Central memory CD4-positive, alpha-beta T cell (primary cell): ENCODE data around the gene CNTN4.
"Not testable (repeated sequence)": the region's sequence is repeated elsewhere in the genome, so short reads cannot be mapped to it uniquely, and the experiment has no call there.

Source experiments
- DNase-seq: peaks from one replicate; pipeline ENCODE4 v3.0.0; 2022

Gene CNTN4

DNA sequence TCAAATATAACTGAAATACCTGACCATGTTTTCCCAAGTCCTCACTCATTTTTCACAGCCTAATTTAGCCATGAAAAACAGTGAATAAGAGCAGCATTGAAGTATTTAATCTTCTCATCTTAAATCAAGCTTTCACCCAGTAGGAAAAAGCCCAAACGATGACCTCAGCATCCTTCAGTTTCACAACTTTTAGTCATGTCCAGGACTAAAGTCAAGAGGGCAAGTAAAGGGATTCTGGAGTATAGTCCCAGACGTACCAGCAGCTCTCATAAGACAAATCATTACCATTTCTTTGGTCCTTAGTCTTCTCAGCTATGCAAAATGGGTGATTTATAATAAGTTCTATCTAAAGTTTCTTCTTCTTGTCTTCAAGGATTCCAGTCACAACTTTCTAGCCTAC is 774.2 kb downstream of the CNTN4 start:
- no peak for DNase-seq

GRCh38 chr3:2873986-2874385 is 775.3 kb downstream of the CNTN4 start:
- DNase-seq, result no peak

- no peak for DNase-seq
Observed at GRCh38 chr3:2875699-2876098, 777.0 kb downstream of the CNTN4 start.

GRCh38 chr3:2876362-2876761 is 777.7 kb downstream of the CNTN4 start:
- DNase-seq, result no peak

GRCh38 chr3:2879023-2879422 is 780.4 kb downstream of the CNTN4 start:
- DNase-seq, result no peak

DNA sequence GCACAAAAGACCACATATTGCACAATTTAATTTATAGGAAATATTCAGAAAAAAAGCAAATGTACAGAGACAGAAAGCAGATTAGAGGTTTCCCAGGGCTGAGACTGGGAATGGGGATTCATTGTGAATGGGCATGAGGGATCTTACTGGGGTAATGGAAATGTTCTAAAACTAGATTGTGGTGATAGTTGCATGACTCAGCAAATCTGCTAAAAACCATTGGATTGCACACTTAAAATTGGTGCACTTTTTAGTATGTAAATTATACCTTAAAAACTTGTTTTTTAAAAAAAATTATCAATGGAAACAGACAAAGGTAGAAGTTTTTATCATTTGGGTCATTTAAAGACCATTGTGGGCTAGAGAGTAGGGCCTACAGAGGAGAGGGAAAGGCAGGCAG is 780.9 kb downstream of the CNTN4 start:
- DNase-seq, result no peak

GRCh38 chr3:2880218-2880756 is 781.6 kb downstream of the CNTN4 start:
- DNase-seq, result no peak

DNA sequence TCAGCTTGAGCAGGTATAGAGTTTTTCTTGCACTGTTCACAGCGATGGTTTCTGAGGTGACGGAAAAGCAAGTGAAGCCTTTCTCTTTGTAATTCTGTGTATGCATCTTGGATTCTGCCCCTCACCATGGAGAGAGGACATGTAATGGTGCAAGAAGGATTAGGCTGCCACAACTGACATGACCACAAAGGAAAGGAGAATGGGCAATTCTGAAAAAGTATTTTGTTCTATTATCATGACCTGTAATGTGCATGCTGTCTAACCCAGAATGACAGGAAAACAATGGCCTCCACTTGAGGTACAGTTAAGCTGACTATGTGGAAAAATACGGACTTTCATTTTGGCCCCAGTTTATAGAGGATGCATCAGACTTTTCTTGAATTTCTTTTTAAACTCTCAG is 784.6 kb downstream of the CNTN4 start:
- no peak for DNase-seq

- no peak for DNase-seq
Observed at GRCh38 chr3:2888592-2888991, 789.9 kb downstream of the CNTN4 start.

- DNase-seq, result no peak
Observed at GRCh38 chr3:2889736-2890135, 791.1 kb downstream of the CNTN4 start.

- no peak for DNase-seq
Observed at GRCh38 chr3:2896308-2896939, 797.8 kb downstream of the CNTN4 start.

GRCh38 chr3:2897821-2898220 is 799.2 kb downstream of the CNTN4 start:
- no peak for DNase-seq

GRCh38 chr3:2898591-2899353 is 800.1 kb downstream of the CNTN4 start:
- no peak for DNase-seq

GRCh38 chr3:2904054-2904453 is 805.4 kb downstream of the CNTN4 start:
- no peak for DNase-seq

- DNase-seq, result no peak
Observed at GRCh38 chr3:2908693-2909351, 810.2 kb downstream of the CNTN4 start.

- DNase-seq, result no peak
Observed at GRCh38 chr3:2910997-2911396, 812.3 kb downstream of the CNTN4 start.

- no peak for DNase-seq
Observed at GRCh38 chr3:2915826-2916225, 817.2 kb downstream of the CNTN4 start.

DNA sequence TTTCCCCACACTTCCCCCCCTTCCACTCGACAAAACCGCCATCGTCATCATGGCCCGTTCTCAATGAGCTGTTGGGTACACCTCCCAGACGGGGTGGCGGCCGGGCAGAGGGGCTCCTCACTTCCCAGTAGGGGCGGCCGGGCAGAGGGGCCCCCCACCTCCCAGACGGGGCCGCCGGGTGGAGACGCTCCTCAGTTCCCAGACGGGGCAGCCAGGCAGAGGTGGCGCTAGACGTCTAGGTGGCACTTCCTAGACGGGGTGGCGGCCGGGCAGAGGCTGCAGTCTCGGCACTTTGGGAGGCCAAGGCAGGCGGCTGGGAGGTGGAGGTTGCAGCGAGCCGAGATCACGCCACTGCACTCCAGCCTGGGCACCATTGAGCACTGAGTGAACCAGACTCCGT is 818.0 kb downstream of the CNTN4 start:
- not testable (repeated sequence) for DNase-seq

DNA sequence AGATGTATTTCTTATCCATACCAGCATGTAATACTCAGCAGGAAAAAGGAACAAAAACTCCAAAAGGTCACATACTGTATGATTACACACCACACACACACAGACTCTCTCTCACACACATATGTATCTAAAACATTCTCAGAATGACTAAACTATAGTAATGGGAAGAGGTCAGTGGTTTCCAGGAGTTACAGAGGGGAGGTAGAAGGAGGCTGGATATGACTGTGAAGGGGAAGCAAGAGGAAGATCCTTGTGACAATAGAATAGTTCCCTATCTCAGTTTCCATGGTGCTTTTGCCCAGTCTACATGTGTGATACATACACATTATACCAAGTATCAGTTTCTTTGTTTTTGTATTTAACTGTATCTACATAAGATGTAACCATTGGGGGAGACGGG is 821.4 kb downstream of the CNTN4 start:
- DNase-seq, result no peak

DNA sequence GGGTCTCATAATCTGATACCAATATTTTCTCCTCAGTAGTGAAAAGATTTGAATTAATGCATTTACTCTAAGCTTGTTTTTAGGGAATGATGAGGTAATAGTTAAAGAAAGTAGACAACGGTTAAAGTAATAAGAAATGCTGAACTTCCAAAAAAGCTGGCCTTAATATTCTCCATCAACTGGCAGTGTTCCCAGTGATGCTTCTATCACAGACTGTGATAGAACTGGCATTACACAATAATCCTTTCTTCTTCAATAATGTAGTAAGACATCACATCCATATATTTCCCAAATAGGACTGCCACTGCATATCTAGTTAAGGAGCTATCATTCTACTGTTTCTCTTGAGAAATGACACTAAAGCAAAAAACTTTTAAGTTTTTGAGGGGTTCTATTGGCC is 822.8 kb downstream of the CNTN4 start:
- DNase-seq, result no peak

GRCh38 chr3:2921903-2922302 is 823.2 kb downstream of the CNTN4 start:
- no peak for DNase-seq

- no peak for DNase-seq
Observed at GRCh38 chr3:2923390-2923789, 824.7 kb downstream of the CNTN4 start.

DNA sequence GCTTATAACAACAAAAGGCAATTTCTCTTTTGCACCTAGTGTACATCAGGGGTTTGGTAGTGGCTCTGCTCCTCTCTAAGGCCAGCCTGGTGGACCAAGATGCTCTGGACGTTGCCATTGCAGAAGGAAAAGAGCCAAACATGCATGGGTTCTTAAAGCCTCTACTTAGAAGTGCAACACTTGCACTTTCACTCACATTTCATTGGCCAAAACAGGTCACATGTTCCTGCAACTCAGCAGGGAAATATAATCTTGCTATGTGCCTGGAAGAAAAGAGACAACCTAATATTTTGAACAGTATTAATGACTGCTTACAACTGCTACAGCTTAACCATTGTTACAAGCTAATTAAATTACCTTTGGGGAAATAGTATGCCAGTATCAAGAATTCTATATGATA is 828.6 kb downstream of the CNTN4 start:
- DNase-seq, result no peak

GRCh38 chr3:2929574-2929973 is 830.9 kb downstream of the CNTN4 start:
- no peak for DNase-seq
